Liver (tissue), 9 donors: ENCODE data around the gene HBG1. TPM values are rescaled to one million over a fixed set of nuclear protein-coding genes. Genes with fewer than 3 reads are reported as not detected.

ENCODE experiments used
- DNase-seq: peaks from one replicate; pipeline ENCODE4 v3.0.0-alpha.2; 2017; ENCODE audit warnings: low spot score
- H3K27ac ChIP-seq, 2 donors: one replicate each; pipeline ENCODE4 v1.7.0; 2013; ENCODE audit warnings: inconsistent platforms in 2 of 2, low read length in 2 of 2, control low read depth in 1 of 2, low read depth in 1 of 2, mild to moderate bottlenecking in 1 of 2
- H3K27me3 ChIP-seq, 4 donors: one replicate each; pipeline versions ENCODE4 v1.6.1 to v1.7.0; 2013; ENCODE audit warnings: low read length in 3 of 4, inconsistent platforms in 1 of 4, mild to moderate bottlenecking in 1 of 4, moderate library complexity in 1 of 4; ENCODE audit not compliant: control insufficient read depth in 4 of 4, insufficient read depth in 4 of 4
- H3K36me3 ChIP-seq, 4 donors: one replicate each; pipeline versions ENCODE4 v1.6.1 to v1.7.0; 2013; ENCODE audit warnings: low read length in 3 of 4, mild to moderate bottlenecking in 3 of 4, low read depth in 1 of 4, moderate library complexity in 1 of 4; ENCODE audit not compliant: control insufficient read depth in 4 of 4, insufficient read depth in 3 of 4
- H3K4me1 ChIP-seq, 4 donors: one replicate each; pipeline versions ENCODE4 v1.6.1 to v1.7.0; 2013; ENCODE audit warnings: low read length in 3 of 4, mild to moderate bottlenecking in 3 of 4, moderate library complexity in 1 of 4; ENCODE audit not compliant: control insufficient read depth in 4 of 4, insufficient read depth in 4 of 4
- H3K4me3 ChIP-seq, 3 donors: one replicate each; pipeline versions ENCODE4 v1.6.1 to v1.7.0; 2013; ENCODE audit warnings: low read length in 3 of 3, control low read depth in 1 of 3, low read depth in 1 of 3, mild to moderate bottlenecking in 1 of 3
- H3K9ac ChIP-seq, 2 donors: one replicate each; pipeline ENCODE4 v1.7.0; 2013; ENCODE audit warnings: low read length in 2 of 2, mild to moderate bottlenecking in 2 of 2, moderate library complexity in 2 of 2, control low read depth in 1 of 2, low read depth in 1 of 2
- H3K9me3 ChIP-seq, 4 donors: one replicate each; pipeline versions ENCODE4 v1.6.1 to v1.7.0; 2013; ENCODE audit warnings: low read length in 3 of 4; ENCODE audit not compliant: control insufficient read depth in 4 of 4
- EGR1 ChIP-seq, 2 donors: IDR thresholded peaks; 2 replicates each; pipeline ENCODE4 v1.6.1; 2016 to 2018; ENCODE audit warnings: antibody characterized with exemption in 2 of 2, low read depth in 2 of 2
- FOXA1 ChIP-seq: IDR thresholded peaks from 2 replicates; pipeline ENCODE4 v1.6.1; 2016; ENCODE audit warnings: antibody characterized with exemption
- FOXA2 ChIP-seq: IDR thresholded peaks from 2 replicates; pipeline ENCODE4 v1.6.1; 2016; ENCODE audit warnings: antibody characterized with exemption
- HNF4A ChIP-seq, 2 donors: conservative IDR thresholded peaks; 2 replicates each; pipeline ENCODE4 v1.6.1; 2016; ENCODE audit warnings: antibody characterized with exemption in 2 of 2, mild to moderate bottlenecking in 2 of 2
- JUND ChIP-seq, 2 donors: IDR thresholded peaks; 2 replicates each; pipeline ENCODE4 v1.6.1; 2016; ENCODE audit warnings: antibody characterized with exemption in 2 of 2
- REST ChIP-seq: IDR thresholded peaks from 2 replicates; pipeline ENCODE4 v1.6.1; 2016; ENCODE audit warnings: antibody characterized with exemption, mild to moderate bottlenecking
- RXRA ChIP-seq, 2 donors: IDR thresholded peaks; 2 replicates each; pipeline ENCODE4 v1.6.1; 2017 to 2018; ENCODE audit warnings: antibody characterized with exemption in 2 of 2, mild to moderate bottlenecking in 1 of 2
- SP1 ChIP-seq: IDR thresholded peaks from 2 replicates; pipeline ENCODE4 v1.6.1; 2018; ENCODE audit warnings: antibody characterized with exemption, mild to moderate bottlenecking
- TAF1 ChIP-seq: conservative IDR thresholded peaks from 2 replicates; pipeline ENCODE4 v1.6.1; 2016; ENCODE audit warnings: antibody characterized with exemption, mild to moderate bottlenecking
- WGBS: extraction: QIAGEN DNeasy Blood & Tissue Kit; methylation state at CpG from one replicate; pipeline ENCODE4 v1.1.7; 2013; 5-methylcytosine and 5-hydroxymethylcytosine counted together
- polyA plus RNA-seq, 2 donors: library from polyadenylated mRNA; stranded (reverse) in 1 of 2; unstranded in 1 of 2; fragments of 200-250 nt in 1 of 2; fragments of >200 nt in 1 of 2; fragmentation: Nextera tagmentation in 1 of 2; extraction: Ambion mirVana in 1 of 2; gene quantifications; one replicate each; pipeline versions ENCODE4 v1.2.1 to v1.2.3, GENCODE V29; 2013 to 2015
- total RNA-seq, 2 donors: library from RNA; depleted of rRNA; stranded (reverse); fragments of >200 nt; gene quantifications; one replicate each; pipeline ENCODE4 v1.2.3, GENCODE V29; 2014
- TF ChIP-seq, protein P1 (sequence below): fragments of 150-350 bp; IDR thresholded peaks from 2 replicates; pipeline ENCODE4 v1.5.1; 2017; ENCODE audit warnings: improper control_type of control experiment, low read depth, low read length; ENCODE audit not compliant: missing input control
- TF ChIP-seq, protein P2 (sequence below): IDR thresholded peaks from 2 replicates; pipeline ENCODE4 v1.6.1; 2016; ENCODE audit warnings: antibody characterized with exemption
- TF ChIP-seq, protein P3 (sequence below): IDR thresholded peaks from 2 replicates; pipeline ENCODE4 v1.6.1; 2016; ENCODE audit warnings: antibody characterized with exemption
- donor health status: healthy.
- donor health status: healthy.
- donor health status: healthy.
- donor health status: healthy.
- donor health status: healthy.

Gene HBG1
- total and polyA plus RNA-seq, 4 donors, result 75.1 TPM; not detected in 3

DNA sequence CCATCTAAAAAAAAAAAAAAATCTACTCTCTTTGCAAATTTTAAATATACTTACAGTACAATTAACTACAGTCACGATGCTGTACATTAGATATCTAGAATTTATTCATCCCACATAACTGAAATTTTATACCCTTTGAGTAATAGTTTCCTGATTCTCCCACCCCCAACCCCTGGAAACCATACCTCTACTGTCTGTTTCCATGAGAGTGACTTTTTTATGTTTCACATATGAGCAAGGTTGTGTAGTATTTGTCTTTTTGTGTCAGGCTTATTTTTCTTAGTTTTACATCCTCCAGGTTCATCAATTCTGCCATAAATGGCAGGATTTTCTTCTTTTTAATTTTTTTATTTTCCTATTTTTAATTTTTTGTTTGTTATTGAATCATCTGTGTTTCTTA, 26.0 kb downstream of the HBG1 start (continued):
- TF ChIP-seq, protein P1, sequence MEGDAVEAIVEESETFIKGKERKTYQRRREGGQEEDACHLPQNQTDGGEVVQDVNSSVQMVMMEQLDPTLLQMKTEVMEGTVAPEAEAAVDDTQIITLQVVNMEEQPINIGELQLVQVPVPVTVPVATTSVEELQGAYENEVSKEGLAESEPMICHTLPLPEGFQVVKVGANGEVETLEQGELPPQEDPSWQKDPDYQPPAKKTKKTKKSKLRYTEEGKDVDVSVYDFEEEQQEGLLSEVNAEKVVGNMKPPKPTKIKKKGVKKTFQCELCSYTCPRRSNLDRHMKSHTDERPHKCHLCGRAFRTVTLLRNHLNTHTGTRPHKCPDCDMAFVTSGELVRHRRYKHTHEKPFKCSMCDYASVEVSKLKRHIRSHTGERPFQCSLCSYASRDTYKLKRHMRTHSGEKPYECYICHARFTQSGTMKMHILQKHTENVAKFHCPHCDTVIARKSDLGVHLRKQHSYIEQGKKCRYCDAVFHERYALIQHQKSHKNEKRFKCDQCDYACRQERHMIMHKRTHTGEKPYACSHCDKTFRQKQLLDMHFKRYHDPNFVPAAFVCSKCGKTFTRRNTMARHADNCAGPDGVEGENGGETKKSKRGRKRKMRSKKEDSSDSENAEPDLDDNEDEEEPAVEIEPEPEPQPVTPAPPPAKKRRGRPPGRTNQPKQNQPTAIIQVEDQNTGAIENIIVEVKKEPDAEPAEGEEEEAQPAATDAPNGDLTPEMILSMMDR, result no peak
- no peak for TF ChIP-seq EGR1 (IDR thresholded peaks at IDR 0.05; ENCODE audit: low read depth in 2 of 2)

- Histone ChIP-seq H3K27ac (no peak overlapping the region), H3K4me3 (no peak overlapping the region), H3K9ac (no peak overlapping the region), H3K4me1 (no peaks in the 10 kb centered on the region), H3K9me3 (no peaks in the 10 kb centered on the region), H3K36me3 (no peaks in the 10 kb centered on the region), H3K27me3 (no peaks in the 10 kb centered on the region)
- TF ChIP-seq, protein P2, sequence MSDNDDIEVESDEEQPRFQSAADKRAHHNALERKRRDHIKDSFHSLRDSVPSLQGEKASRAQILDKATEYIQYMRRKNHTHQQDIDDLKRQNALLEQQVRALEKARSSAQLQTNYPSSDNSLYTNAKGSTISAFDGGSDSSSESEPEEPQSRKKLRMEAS, result no peak
- TF ChIP-seq FOXA1, result no peak
- no peak for TF ChIP-seq TAF1
- TF ChIP-seq FOXA2, result no peak
- no peak for TF ChIP-seq RXRA (IDR thresholded peaks at IDR 0.05)
- TF ChIP-seq HNF4A (conservative IDR thresholded peaks at IDR 0.05), result no peak
- no peak for TF ChIP-seq SP1
- no peak for TF ChIP-seq JUND (IDR thresholded peaks at IDR 0.05)
- TF ChIP-seq REST, result no peak
- TF ChIP-seq, protein P1, result no peak
- no peak for TF ChIP-seq EGR1 (IDR thresholded peaks at IDR 0.05; ENCODE audit: low read depth in 2 of 2)
- TF ChIP-seq, protein P3, sequence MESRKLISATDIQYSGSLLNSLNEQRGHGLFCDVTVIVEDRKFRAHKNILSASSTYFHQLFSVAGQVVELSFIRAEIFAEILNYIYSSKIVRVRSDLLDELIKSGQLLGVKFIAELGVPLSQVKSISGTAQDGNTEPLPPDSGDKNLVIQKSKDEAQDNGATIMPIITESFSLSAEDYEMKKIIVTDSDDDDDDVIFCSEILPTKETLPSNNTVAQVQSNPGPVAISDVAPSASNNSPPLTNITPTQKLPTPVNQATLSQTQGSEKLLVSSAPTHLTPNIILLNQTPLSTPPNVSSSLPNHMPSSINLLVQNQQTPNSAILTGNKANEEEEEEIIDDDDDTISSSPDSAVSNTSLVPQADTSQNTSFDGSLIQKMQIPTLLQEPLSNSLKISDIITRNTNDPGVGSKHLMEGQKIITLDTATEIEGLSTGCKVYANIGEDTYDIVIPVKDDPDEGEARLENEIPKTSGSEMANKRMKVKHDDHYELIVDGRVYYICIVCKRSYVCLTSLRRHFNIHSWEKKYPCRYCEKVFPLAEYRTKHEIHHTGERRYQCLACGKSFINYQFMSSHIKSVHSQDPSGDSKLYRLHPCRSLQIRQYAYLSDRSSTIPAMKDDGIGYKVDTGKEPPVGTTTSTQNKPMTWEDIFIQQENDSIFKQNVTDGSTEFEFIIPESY, result no peak
- WGBS, result 87% methylated on average over 6 of the region's 6 CpGs
- no peak for DNase-seq
These were observed 26.5 kb downstream of the HBG1 start for GRCh38 chr11:5223146-5223545.
